Sigmoid colon (tissue), 4 donors: ENCODE measurements around the gene CCDC178.

Experiments
- CTCF ChIP-seq, 4 experiments: fragments of 450-650 bp in 3 of 4; fragments of 200-600 bp in 1 of 4; IDR thresholded peaks; one replicate each; pipeline ENCODE4 v1.5.1; 2016 to 2019; ENCODE audit warnings: antibody characterized with exemption in 4 of 4, mild to moderate bottlenecking in 3 of 4, moderate library complexity in 2 of 4
- POLR2AphosphoS5 ChIP-seq, 4 donors: sonication (generic); formaldehyde crosslinking; IDR thresholded peaks; one replicate each; pipeline ENCODE4 v1.6.1; 2017; ENCODE audit warnings: antibody characterized with exemption in 4 of 4

DNA sequence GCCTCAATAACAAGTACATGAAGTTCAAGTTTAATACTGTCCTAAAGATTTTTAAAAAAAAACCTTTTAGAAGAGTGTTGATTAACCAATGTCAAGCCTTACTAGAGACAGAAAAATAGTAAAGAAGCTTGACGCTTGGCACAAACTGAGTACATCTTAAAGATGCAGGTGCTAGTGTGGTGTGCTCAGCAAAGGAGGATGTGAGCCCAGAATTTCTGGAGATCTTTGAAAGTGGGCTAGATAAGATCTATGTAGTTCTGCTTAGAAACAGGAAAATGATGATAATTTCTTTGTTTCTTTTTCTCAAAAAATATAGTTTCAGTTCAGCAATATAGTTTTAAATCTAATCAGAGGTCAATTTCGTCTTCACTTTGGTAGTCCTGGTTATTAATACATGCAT is 549.4 kb downstream of the CCDC178 start:
- TF ChIP-seq CTCF (IDR thresholded peaks at IDR 0.05) (no peak), POLR2AphosphoS5 (IDR thresholded peaks at IDR 0.05) (no peak)
